ENCODE results near the gene DENND1A.

DNA sequence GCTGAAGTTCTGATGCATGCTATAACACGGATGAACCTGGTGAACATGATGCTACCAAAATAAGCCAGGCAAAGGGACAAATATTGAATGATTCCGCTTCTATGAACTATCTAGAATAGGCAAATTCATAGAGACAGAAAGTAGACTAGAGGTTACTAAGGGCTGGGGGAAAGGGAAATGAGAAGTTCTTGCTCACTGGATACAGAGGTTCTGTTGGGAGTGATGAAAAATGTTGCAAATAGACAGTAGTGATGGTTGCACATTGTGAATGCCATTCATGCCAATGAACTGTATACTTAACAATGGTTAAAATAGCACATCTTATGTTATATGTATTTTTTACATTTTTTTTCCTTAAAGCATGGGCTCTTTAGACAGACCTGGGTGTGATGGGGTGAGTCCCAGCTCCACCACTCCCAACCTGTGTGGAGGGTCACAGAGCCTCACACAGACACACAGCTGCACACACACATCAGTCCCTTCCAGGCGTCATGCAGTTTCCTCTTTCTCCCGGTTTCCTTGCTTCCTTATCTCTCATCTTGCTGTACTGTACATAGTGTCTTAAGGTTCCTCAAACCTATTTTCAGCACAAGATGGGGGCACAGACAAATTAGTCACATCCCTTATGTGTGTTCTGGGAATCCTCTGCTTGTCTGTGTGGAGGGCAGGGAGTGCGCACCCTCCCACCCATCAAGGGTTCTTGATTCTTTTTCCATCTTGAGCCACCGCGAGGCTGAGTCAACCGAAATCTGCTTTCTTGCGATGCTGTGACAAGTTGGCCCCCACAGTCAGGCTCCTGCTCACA lies 381.0 kb downstream of the DENND1A start:
- no peak for TF ChIP-seq GATA2 (IDR thresholded peaks at IDR 0.05; ENCODE audit: low read depth, low read length)
- no peak for TF ChIP-seq GATA3 (IDR thresholded peaks at IDR 0.05; ENCODE audit: low read depth, low read length)

Measured in SH-SY5Y (cell line).